ENCODE measurements around the gene PPHLN1.

Gene PPHLN1, protein sequence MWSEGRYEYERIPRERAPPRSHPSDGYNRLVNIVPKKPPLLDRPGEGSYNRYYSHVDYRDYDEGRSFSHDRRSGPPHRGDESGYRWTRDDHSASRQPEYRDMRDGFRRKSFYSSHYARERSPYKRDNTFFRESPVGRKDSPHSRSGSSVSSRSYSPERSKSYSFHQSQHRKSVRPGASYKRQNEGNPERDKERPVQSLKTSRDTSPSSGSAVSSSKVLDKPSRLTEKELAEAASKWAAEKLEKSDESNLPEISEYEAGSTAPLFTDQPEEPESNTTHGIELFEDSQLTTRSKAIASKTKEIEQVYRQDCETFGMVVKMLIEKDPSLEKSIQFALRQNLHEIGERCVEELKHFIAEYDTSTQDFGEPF

DNA sequence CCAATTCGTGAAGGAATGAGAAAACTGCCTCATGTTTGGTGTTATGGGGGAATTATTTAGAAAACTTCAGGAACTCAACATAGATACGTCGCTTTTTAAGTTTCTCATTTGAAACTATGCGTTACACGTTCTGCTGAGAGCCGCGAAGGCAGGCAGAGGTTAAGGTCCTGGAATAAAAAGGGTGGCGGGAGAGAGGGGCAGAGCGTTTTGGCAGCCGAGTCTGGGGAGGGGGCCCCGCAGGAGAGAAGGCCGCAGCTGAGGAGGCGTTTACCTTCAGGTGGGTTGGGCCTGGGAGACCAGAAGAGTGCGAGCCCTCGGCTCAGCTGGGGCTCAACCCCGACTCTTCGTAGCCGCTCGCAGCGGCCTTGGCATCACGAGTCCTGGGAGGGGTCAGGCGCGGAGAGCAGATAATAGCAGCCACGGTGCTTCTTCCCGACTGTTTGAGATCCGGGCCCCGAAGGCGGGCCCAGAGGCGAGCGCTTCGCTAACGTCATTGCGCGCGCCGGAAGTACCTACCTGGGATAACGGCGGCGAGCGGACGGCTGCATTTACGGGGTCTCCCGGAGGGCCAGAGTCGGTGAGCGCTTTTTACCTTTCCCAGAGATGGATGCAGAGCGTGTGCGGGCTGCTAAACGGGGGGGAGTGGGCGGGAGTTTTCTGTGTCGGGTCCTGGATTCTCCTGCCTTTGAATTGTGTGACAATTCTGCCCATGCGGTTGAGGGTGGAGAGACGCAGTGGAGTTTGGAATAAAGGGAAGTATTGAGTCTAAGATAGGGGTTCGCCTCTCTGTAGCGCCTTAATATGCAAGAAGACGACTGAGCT is at the start of gene PPHLN1, which contains the start of gene ZCRB1:
PPHLN1 (plus strand) TSS at position 515 of the 822 bp plus-strand sequence. CDS start 9,736 bp downstream, outside the sequence.
ZCRB1 (minus strand) TSS at position 442 of the 822 bp plus-strand sequence. CDS start 1,992 bp downstream, outside the sequence.
- peak; percentile 79 for DNase-seq

DNA sequence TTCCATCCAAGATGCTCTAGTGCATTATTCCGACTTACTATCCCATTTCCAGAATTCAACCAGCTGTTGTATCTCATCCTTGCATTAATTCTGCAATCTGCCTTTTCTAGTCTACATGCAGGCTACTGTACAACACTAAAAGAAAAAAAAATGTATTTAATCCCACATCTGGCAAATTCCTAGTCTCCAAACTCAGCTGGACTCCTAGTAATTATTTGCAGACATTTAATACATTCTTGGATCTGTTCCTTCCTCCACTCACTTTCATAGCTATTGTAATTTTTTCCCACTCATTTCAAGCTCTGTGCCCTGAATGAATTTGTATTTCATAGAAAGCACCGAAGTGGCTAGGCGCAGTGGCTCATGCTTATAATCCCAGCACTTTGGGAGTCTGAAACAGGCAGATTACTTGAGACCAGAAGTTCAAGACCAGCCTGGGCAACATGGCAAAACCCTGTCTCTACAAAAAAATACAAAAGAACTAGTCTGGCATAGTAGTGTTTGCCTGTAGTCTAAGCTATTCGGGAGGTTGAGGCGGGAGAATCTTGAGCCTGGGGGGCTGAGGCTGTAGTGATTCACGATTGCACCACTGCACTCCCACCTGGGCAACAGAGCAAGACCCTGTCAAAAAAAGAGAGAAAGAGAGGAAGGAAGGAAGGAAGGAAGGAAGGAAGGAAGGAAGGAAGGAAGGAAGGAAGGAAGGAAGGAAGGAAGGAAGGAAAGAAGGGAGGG is 48.4 kb upstream of the PPHLN1 start:
- DNase-seq: no peak

DNA sequence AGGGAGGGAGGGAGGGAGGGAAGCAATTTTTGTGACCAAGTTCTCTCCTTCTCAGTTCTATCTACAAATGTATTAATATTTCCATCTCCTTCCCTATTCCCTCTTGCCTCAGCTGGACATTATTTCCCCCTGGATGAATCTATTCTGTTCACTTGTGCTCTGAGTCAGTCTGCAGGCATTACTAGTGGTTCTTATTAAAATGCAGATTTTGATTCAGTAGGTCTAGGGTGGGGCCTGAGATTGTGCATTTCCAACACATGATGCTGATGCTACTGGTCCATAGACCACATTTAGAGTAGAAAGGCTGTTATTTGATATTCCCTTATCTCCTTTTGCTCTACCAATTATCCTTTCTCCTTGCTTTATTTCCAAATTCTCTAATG is 47.8 kb upstream of the PPHLN1 start:
- DNase-seq: no peak

DNA sequence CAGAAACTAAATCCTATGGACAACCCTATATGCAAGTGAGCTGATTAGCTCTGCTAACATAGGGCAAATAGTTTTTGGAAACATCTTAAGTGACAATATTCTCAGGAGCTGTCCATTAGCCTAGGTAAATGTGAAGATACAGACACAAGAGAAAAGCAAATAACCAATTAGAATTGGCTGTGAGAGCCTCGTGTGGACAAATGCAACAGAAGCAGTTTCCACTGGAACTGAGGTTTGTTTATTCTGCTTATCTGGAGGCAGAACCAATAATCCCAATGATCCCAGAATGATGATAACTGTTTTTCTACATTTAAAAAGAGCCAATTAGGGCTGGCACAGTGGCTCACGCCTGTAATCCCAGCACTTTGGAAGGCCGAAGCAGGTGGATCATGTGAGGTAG is 44.7 kb upstream of the PPHLN1 start:
- no peak for DNase-seq

DNA sequence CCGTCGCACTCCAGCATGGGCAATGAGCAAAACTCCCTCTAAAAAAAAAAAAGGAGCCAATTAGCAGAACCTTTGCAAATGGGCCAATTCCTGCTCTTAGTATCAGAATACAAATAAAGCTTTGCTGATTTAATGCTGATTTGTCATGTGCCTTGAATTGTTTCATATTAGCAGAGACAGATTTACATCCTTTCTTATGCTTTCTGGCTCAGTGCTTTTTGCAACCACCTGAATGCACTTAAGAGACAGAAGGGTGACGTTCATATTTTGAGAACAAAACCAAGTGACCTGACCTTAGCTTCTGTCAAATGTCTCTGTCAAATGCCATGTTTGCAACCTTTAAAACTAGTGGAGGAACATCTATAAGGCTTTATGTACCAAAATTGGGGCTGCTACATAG is 44.1 kb upstream of the PPHLN1 start:
- no peak for DNase-seq

DNA sequence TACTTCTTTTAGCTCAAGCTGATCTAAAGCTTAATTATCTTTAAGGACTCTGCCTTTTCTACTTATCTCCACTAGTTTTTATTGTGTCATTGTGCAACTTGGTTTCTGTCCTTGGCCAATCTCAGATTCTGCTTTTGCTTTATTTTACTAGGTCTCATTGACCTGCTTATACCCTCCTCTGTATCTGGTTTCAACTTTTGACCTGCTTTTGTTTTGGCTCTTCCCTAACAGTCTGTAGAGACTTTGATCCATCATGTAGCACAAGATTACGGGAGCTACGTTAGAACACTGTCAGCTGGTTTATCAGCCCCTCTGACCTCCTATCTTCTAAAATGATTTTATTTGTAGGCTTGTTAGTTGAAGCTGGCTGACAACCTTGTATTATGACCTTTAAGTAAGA is 43.7 kb upstream of the PPHLN1 start:
- DNase-seq: no peak

DNA sequence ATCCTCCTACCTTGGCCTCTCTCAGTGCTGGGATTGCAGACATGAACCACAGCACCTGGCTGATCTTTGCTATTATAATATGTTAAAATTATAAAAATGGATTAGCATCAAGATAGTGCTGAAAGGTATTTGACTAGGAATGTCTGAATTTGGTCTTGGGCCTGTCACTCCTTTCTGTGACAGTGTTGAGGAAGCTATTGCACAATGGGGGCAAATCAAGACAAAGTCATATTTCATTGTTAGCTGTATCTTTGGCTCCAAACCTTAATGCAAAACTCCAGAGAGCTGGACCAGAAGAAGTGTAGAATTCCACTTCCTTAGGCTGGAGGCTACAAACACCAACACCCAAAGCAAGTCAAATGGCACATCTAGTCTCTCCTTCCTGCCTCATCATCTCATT is 42.2 kb upstream of the PPHLN1 start:
- DNase-seq: no peak

DNA sequence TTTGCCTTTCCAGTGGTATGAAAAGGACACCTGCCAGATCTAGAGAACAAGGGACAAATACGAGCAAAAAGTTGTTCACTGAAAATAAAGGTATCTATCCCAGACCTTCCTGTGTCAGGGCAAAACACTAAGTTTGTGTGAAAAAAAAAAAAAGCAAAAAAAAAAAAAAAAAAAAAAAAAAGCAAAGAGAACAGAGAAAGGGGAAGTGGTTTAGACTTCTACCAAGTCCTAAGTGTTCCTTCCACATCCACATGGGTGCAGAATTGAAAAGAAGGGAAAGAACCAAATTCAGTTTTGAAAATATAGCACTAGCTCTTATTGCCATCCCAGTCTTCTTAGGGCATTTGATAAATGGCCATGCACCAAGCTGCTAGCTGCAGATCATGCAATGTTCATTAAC is 41.8 kb upstream of the PPHLN1 start:
- DNase-seq: no peak

DNA sequence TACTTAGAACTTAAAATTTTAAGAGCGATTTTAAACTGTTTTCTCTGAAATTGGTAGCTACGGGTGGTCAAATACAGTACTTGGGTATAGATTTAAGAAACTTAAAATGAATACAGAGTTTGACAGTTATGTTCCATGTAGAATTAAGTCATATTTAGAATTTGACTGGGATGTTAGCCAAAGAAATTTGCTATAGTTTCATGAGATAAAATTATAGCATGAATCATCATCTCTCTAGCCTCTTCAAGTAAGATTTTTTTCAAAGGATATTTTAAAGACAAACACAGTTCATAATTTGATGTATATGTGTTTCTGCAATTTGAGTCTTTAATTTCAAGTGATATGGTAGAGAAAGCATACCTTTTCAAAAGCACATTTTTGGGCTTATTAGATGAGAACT is 41.1 kb upstream of the PPHLN1 start:
- no peak for DNase-seq

DNA sequence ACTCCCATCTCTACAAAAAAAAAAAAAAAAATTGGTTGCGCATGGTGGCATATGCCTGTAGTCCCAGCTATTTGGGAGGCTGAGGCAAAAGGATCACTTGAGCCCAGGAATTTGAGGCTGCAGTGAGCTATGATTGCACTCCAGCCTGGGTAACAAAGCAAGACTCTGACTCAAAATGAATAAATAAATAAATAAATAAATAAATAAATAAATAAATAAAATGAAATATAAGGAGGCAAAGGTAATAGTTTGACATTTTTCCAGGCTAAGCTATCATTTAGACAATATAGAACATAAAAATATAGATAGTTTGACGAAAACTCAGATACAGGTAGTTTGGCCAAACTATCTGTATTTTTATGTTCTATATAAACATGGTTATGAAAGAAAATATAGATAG is 40.5 kb upstream of the PPHLN1 start:
- DNase-seq: no peak

DNA sequence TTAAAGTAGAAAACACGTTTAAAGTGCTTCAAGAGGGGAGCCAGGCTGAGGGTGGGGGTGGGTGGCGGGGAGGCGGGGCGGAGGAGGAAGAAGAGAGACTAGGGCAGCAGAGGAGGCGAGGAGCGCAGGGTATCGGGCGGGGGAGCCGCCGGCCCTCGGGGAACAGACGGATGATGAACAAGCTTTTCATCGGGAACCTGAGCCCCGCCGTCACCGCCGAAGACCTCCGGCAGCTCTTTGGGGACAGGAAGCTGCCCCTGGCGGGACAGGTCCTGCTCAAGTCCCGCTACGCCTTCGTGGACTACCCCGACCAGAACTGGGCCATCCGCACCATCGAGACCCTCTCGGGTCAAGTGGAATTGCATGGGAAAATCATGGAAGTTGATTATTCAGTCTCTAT is 39.2 kb upstream of the PPHLN1 start:
- DNase-seq: no peak

DNA sequence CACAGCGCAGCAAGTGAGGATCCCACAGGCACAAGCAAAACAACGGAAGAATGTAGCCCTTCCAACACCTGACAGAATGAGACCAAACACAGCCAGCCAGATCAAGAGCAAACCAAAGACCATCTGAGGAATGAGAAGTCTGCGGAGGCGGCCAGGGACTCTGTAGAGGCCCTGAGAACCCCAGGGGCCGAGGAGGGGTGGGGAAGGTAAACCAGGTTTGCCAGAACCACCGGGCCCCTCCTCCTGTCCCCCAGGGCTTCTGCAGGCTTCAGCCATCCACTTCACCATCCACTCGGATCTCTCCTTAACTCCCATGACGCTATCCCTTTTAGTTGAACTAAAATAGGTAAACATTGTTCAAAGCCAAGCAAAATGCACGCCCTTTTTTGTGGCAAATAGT is 37.4 kb upstream of the PPHLN1 start:
- DNase-seq: no peak

DNA sequence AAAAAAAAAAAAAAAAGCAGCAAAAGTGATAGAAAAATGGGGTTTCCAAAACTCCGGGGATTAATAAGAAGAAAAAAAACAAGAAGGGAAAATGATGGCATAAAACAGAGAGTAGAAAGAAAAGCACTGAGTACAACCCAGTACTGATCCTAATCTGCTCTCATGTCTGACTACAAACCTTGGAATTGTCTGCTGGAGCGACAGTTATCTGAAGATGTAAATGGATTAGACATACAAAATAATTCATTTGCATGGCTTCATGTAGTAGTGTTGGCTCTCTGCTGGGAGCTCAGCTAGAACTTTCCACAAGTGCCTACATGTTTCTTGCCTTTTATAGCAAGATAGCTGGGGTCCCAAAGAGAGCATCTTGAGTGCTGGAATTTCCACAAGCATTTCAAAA is 34.3 kb upstream of the PPHLN1 start:
- no peak for DNase-seq

DNA sequence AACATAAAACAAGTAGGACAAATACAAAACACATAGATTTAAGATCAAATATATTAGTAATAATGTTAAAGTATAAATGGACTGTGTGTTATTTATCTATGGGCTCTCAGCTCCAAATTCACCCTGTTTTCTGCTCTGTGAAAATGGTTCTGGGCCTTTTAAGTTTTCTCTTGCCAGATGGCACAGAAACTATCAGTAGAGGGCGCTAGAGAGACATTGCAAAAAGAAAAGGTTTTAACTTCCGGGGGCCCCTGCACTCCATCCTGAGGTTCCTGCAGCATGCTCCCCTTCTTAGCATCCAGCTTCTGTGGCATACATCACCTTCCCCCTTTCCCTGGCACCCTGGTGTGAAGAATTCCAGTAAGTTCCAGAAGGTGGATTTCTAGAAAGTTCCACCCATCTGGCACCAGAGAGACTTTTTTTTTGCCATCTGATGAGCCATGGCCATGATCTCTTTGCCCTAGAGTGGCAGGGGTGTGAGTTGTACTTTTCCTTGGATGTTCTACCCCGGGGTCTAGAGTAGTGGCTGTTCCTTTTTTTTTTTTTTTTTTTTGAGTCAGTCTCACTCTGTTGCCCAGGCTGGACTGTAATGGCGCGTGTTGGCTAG is 29.4 kb upstream of the PPHLN1 start:
- DNase-seq: no peak

DNA sequence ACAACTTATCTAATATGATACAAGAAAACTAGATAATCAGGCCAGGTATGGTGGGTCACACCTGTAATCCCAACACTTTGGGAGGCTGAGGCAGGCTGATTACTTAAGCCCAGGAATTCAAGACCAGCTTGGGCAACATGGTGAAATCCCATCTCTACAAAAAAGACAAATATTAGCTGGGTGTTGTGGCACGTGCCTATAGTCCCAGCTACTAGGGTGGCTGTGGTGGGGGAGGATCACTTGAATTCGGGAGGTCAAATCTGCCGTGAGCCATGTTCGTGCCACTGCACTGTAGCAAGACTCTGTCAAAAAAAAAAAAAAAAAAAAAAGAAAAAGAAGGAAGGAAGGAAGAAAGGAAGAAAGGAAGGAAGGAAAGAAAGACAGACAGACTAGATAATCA is 27.1 kb upstream of the PPHLN1 start:
- DNase-seq: no peak

DNA sequence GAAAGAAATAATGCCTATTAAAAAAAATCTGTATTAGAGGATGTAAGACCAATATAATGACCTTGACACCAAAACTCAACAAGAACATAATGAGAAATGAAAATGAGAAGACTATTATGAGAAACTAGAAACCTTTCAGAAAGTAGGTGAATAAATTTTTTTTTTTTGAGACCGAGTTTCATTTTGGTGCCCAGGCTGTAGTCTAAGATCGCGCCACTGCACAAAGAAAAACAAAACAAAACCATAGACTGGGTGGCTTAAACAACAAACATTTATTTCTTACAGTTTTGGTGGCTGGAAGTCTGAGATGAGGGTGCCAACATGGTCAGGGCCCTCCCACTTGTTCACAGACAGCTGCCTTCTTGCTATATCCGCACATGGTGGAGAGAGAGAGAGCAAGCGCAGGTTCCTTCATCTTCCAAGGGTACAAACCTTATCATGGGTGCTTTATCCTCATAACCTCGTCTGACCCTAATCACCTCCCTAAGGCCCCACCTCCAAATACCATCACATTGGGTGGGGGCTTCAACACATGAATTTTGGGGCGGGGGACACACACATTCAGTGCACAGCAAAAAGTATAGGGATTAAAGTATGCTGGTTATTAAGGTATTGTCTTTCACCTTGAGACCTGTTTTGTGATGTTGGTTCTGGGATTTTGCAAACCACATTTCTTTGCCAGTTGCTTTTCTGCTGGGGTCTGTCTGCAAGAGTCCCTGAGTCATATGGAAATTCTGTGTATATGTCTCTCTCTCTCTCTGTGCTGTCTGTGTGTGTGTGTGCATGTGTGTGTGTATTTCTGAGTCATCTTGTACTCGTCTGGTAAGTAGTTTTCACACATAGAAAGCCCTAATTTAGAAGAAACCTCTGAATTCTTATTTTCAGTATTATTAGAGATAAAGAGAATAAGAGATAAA is 26.3 kb upstream of the PPHLN1 start:
- DNase-seq: no peak

DNA sequence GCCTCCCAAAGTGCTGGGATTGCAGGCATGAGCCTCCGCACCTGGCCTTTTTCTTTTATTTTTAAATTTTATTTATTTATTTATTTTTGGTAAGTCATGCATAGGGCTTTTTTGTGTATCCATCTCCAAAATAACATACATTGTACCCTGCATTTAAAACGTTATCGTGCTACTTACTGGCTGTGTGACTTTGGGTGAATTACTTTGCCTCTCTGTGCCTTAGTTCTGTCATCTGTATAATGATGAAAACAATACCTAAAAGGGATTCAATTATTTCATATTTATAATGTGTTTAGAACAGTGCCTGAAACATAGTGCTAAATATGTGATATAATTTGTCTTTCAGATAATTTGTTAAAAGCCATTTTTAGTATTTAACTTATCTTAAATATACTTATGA is 19.7 kb upstream of the PPHLN1 start:
- no peak for DNase-seq

DNA sequence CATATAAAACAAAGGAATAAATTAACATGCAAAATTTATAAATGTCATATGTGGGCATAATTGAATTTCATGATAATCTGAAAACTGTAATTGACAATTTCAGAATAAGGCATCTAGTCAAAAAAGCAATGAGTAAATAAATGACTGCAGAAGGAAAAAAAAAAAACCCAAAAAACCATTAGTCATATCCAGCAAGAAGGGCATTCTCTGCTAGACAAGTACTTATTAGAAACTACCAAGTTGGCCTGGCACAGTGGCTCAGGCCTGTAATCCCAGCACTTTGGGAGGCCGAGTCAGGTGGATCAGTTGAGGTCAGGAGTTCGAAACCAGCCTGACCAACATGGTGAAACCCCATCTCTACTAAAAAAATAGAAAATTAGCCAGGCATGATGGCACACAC is 17.6 kb upstream of the PPHLN1 start:
- no peak for DNase-seq

DNA sequence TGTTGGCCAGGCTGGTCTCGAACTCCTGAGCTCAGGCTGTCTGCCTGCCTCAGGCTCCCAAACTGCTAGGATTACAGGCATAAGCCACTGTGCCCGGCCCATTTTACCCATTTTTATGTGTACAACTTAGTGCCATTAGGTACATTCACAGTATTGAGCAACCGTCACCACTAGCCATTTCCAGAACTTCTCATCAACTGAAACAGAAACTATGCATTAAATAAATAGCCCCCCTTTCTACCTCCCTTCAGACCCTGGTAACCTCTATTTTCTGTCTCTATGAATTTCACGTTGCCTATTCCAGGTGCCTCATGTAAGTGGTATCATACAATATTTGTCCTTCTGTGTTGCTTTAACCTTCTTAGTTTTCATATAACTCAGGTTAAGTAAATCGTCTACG is 16.0 kb upstream of the PPHLN1 start:
- DNase-seq: no peak

DNA sequence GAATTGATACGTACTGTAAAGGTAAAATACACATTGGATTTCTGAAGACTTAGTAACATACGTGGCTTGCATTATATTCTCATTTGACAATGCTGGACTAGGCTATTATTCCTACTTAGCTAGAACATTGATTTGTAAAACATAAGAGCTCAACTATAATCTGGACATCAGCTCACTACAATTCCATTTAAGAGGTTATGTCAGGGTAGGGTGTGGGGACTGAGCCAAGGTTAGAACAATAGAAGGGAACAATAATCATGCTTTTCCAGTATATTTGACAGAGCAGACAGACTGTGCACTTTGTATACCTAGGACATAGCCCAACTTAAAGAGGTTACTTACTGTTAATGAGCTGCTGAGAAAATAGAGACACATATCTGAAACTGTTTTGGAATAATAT is 10.9 kb upstream of the PPHLN1 start:
- DNase-seq: no peak

DNA sequence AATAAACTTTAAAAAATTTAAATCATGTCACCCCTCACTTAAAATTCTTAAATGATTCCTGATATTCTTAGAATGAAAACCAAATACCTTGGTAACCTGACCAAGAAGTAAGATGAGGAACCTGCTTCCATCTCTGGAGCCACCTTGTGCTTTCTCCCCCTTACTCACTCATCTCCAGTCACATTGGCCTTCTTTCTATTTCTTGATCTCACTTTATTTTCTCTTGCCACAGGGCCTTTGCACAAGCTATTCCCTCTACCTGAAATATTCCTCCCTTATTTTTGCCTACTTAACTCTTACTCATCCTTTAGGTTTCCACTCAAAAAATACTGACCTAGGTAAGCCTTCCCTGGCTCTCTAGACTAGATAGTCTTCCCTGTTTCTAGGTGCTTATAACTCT is 5.2 kb upstream of the PPHLN1 start:
- DNase-seq: no peak

DNA sequence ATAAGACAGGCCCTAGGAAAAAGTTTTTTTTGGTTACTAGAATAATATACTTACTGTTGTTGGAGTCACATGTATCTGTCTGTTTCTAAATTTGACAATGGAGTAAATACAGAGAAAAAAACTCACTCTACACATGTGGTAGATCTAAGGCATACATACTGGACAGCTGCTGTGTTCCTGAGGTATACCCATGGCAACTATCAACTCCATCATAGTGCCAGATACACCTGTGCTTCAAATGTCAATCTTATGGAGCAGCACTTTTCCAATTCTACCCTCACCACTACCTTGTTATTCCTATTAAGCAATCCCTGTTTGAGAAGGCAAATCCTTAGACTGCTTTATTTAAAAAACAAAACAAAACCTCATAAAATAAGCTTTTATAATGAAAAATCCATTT is 3.4 kb upstream of the PPHLN1 start:
- no peak for DNase-seq
